Suprapubic skin (tissue), 4 donors: ENCODE data around the gene ZNF200. TPM values are rescaled to one million over a fixed set of nuclear protein-coding genes. Genes with fewer than 3 reads are reported as not detected.

Source experiments
- DNase-seq, 2 donors: peaks; one replicate each; pipeline ENCODE4 v3.0.0-alpha.2; 2019; ENCODE audit warnings: low spot score in 2 of 2
- H3K27ac ChIP-seq: fragments of 200-600 bp; sonication (generic); one replicate; pipeline ENCODE4 v1.5.1; 2019
- H3K27me3 ChIP-seq: fragments of 200-600 bp; sonication (generic); one replicate; pipeline ENCODE4 v1.5.1; 2019
- H3K36me3 ChIP-seq: fragments of 200-600 bp; sonication (generic); one replicate; pipeline ENCODE4 v1.5.1; 2019
- H3K4me1 ChIP-seq: fragments of 200-600 bp; sonication (generic); one replicate; pipeline ENCODE4 v1.5.1; 2019
- H3K4me3 ChIP-seq: fragments of 200-600 bp; sonication (generic); one replicate; pipeline ENCODE4 v1.5.1; 2019; ENCODE audit warnings: mild to moderate bottlenecking
- H3K9me3 ChIP-seq: fragments of 200-600 bp; sonication (generic); one replicate; pipeline ENCODE4 v1.5.1; 2019
- CTCF ChIP-seq, 2 donors: fragments of 200-600 bp in 1 of 2; fragments of 450-650 bp in 1 of 2; sonication (generic) in 1 of 2; IDR thresholded peaks; one replicate each; pipeline ENCODE4 v1.5.1; 2016 to 2019; ENCODE audit warnings: antibody characterized with exemption in 2 of 2, mild to moderate bottlenecking in 1 of 2, moderate library complexity in 1 of 2
- EP300 ChIP-seq: sonication (generic); formaldehyde crosslinking; IDR thresholded peaks from one replicate; pipeline ENCODE4 v1.6.1; 2017; ENCODE audit warnings: antibody characterized with exemption
- POLR2A ChIP-seq, 2 donors: fragments of 450-650 bp; IDR thresholded peaks; one replicate each; pipeline ENCODE4 v1.6.1; 2017; ENCODE audit warnings: antibody characterized with exemption in 2 of 2, mild to moderate bottlenecking in 2 of 2, moderate library complexity in 2 of 2
- POLR2AphosphoS5 ChIP-seq, 3 donors: sonication (generic); formaldehyde crosslinking; IDR thresholded peaks; one replicate each; pipeline ENCODE4 v1.6.1; 2017; ENCODE audit warnings: antibody characterized with exemption in 3 of 3
- WGBS: methylation state at CpG from one replicate; pipeline ENCODE4 v1.1.5; 2018; 5-methylcytosine and 5-hydroxymethylcytosine counted together
- total RNA-seq, 4 donors: library from RNA; depleted of rRNA; stranded (reverse); fragments of >200 nt; gene quantifications; one replicate each; pipeline ENCODE4 v1.1.0, GENCODE V29; 2016

ZNF200 gene
- total RNA-seq, 4 donors from 2014 or later: 2.6 to 7.7 (median 4.8) TPM

- Histone ChIP-seq H3K4me3 (no peak overlapping the region), H3K36me3 (no peaks in the 10 kb centered on the region), H3K27ac (no peak overlapping the region), H3K27me3 (peaks cover 99% of the 10 kb centered on the region), H3K9me3 (no peaks in the 10 kb centered on the region), H3K4me1 (peaks cover 22% of the 10 kb centered on the region)
- TF ChIP-seq POLR2A (IDR thresholded peaks at IDR 0.05) (no peak), CTCF (IDR thresholded peaks at IDR 0.05) (no peak), EP300 (no peak), POLR2AphosphoS5 (IDR thresholded peaks at IDR 0.05) (no peak)
- DNase-seq: no peak
- 17% methylated on average over 8 of the region's 11 CpGs for WGBS
These were observed 45.1 kb downstream of the ZNF200 start for GRCh38 chr16:3189869-3190268.

- Histone ChIP-seq H3K4me3 (peak overlapping the region; percentile 19), H3K36me3 (no peaks in the 10 kb centered on the region), H3K9me3 (no peaks in the 10 kb centered on the region), H3K27me3 (peaks cover 99% of the 10 kb centered on the region), H3K4me1 (peaks cover 22% of the 10 kb centered on the region), H3K27ac (no peak overlapping the region)
- TF ChIP-seq CTCF (IDR thresholded peaks at IDR 0.05): no peak
- no peak for TF ChIP-seq EP300
- TF ChIP-seq POLR2AphosphoS5 (IDR thresholded peaks at IDR 0.05): no peak
- no peak for TF ChIP-seq POLR2A (IDR thresholded peaks at IDR 0.05)
- DNase-seq: no peak
- WGBS: 2% methylated on average over 37 of the region's 61 CpGs
These were observed 45.8 kb downstream of the ZNF200 start for GRCh38 chr16:3188925-3189825.

GRCh38 chr16:3188675-3188924, 46.4 kb downstream of the ZNF200 start:
- no peak overlapping the region for H3K27ac ChIP-seq
- H3K36me3 ChIP-seq: no peaks in the 10 kb centered on the region
- WGBS: 3% methylated on average over 6 of the region's 13 CpGs
- TF ChIP-seq CTCF (IDR thresholded peaks at IDR 0.05) (no peak), EP300 (no peak), POLR2AphosphoS5 (IDR thresholded peaks at IDR 0.05) (no peak), POLR2A (IDR thresholded peaks at IDR 0.05) (no peak)
- H3K4me3 ChIP-seq: peak overlapping the region; percentile 19
- H3K4me1 ChIP-seq: peaks cover 23% of the 10 kb centered on the region
- no peaks in the 10 kb centered on the region for H3K9me3 ChIP-seq
- DNase-seq: no peak
- peaks cover 99% of the 10 kb centered on the region for H3K27me3 ChIP-seq

- Histone ChIP-seq H3K9me3 (no peaks in the 10 kb centered on the region), H3K4me1 (peaks cover 29% of the 10 kb centered on the region), H3K27ac (no peak within 1 kb of the TSS), H3K36me3 (no peaks in the 10 kb centered on the region), H3K4me3 (peak within 1 kb of the TSS; percentile 19), H3K27me3 (peaks cover 99% of the 10 kb centered on the region)
- WGBS: 4% methylated on average over 51 of the region's 51 CpGs
- no peak for DNase-seq
- no peak for TF ChIP-seq POLR2AphosphoS5 (IDR thresholded peaks at IDR 0.05)
These were observed 46.9 kb downstream of the ZNF200 start, which contains the start of gene OR1F1 for GRCh38 chr16:3187798-3188674. OR1F1 (plus strand) TSS chr16:3188204.

- H3K9me3 ChIP-seq: no peaks in the 10 kb centered on the region
- WGBS: 72% methylated on average over 23 of the region's 23 CpGs
These were observed 47.8 kb downstream of the ZNF200 start for GRCh38 chr16:3186946-3187690.

More at GRCh38 chr16:3186946-3187690, 47.8 kb downstream of the ZNF200 start:
- H3K27me3 ChIP-seq: peaks cover 99% of the 10 kb centered on the region
- DNase-seq: no peak
- no peak overlapping the region for H3K4me3 ChIP-seq
- H3K36me3 ChIP-seq: no peaks in the 10 kb centered on the region
- TF ChIP-seq EP300: no peak
- TF ChIP-seq POLR2AphosphoS5 (IDR thresholded peaks at IDR 0.05): no peak
- no peak for TF ChIP-seq POLR2A (IDR thresholded peaks at IDR 0.05)
- no peak for TF ChIP-seq CTCF (IDR thresholded peaks at IDR 0.05)
- H3K27ac ChIP-seq: no peak overlapping the region
- peaks cover 34% of the 10 kb centered on the region for H3K4me1 ChIP-seq
